DOHH2 (cell line): ENCODE data around the gene SLC35B2.

Experiments
- EZH2phosphoT487 ChIP-seq: fragments of 200-600 bp; sonication (generic); IDR thresholded peaks from 2 replicates; pipeline ENCODE4 v1.6.1; 2017; ENCODE audit warnings: borderline replicate concordance, mild to moderate bottlenecking, antibody characterized with exemption, low read length, moderate library complexity, mixed read lengths
- TF ChIP-seq, protein P1 (sequence below): fragments of 200-600 bp; sonication (generic); IDR thresholded peaks from one replicate; pipeline ENCODE4 v1.5.1; 2014; ENCODE audit warnings: antibody characterized with exemption, mild to moderate bottlenecking, low read depth, low read length; ENCODE audit not compliant: poor library complexity, severe bottlenecking

DNA sequence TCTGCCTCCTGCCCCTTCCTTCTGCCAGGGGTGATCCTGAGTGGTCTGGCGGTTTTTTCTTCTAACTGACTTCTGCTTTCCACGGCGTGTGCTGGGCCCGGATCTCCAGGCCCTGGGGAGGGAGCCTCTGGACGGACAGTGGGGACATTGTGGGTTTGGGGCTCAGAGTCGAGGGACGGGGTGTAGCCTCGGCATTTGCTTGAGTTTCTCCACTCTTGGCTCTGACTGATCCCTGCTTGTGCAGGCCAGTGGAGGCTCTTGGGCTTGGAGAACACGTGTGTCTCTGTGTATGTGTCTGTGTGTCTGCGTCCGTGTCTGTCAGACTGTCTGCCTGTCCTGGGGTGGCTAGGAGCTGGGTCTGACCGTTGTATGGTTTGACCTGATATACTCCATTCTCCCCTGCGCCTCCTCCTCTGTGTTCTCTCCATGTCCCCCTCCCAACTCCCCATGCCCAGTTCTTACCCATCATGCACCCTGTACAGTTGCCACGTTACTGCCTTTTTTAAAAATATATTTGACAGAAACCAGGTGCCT is 23.7 kb downstream of the SLC35B2 start:
- TF ChIP-seq, protein P1, sequence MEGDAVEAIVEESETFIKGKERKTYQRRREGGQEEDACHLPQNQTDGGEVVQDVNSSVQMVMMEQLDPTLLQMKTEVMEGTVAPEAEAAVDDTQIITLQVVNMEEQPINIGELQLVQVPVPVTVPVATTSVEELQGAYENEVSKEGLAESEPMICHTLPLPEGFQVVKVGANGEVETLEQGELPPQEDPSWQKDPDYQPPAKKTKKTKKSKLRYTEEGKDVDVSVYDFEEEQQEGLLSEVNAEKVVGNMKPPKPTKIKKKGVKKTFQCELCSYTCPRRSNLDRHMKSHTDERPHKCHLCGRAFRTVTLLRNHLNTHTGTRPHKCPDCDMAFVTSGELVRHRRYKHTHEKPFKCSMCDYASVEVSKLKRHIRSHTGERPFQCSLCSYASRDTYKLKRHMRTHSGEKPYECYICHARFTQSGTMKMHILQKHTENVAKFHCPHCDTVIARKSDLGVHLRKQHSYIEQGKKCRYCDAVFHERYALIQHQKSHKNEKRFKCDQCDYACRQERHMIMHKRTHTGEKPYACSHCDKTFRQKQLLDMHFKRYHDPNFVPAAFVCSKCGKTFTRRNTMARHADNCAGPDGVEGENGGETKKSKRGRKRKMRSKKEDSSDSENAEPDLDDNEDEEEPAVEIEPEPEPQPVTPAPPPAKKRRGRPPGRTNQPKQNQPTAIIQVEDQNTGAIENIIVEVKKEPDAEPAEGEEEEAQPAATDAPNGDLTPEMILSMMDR, result no peak
- no peak for TF ChIP-seq EZH2phosphoT487
